HUES48 (cell line): Measurements from ENCODE around the gene LOXL3.

Experiments used
- H3K27ac ChIP-seq: one replicate; pipeline ENCODE4 v1.7.0; 2013; ENCODE audit warnings: low read depth, low read length, inconsistent platforms
- H3K27me3 ChIP-seq: 2 replicates; pipeline ENCODE4 v1.6.1; 2013; ENCODE audit warnings: mild to moderate bottlenecking, low read length; ENCODE audit not compliant: control insufficient read depth, insufficient read depth
- H3K36me3 ChIP-seq: 2 replicates; pipeline ENCODE4 v1.6.1; 2013; ENCODE audit warnings: low read length; ENCODE audit not compliant: control insufficient read depth, insufficient read depth
- H3K4me1 ChIP-seq: 2 replicates; pipeline ENCODE4 v1.6.1; 2013; ENCODE audit warnings: mild to moderate bottlenecking, low read length; ENCODE audit not compliant: control insufficient read depth, insufficient read depth
- H3K4me3 ChIP-seq: 2 replicates; pipeline ENCODE4 v1.5.1; 2013; ENCODE audit warnings: mild to moderate bottlenecking, low read depth, low read length
- H3K9ac ChIP-seq: 2 replicates; pipeline ENCODE4 v1.6.1; 2013; ENCODE audit warnings: mild to moderate bottlenecking, low read depth, low read length, moderate library complexity
- H3K9me3 ChIP-seq: 2 replicates; pipeline ENCODE4 v1.6.1; 2013; ENCODE audit warnings: low read length; ENCODE audit not compliant: control insufficient read depth, insufficient read depth

LOXL3 gene

DNA sequence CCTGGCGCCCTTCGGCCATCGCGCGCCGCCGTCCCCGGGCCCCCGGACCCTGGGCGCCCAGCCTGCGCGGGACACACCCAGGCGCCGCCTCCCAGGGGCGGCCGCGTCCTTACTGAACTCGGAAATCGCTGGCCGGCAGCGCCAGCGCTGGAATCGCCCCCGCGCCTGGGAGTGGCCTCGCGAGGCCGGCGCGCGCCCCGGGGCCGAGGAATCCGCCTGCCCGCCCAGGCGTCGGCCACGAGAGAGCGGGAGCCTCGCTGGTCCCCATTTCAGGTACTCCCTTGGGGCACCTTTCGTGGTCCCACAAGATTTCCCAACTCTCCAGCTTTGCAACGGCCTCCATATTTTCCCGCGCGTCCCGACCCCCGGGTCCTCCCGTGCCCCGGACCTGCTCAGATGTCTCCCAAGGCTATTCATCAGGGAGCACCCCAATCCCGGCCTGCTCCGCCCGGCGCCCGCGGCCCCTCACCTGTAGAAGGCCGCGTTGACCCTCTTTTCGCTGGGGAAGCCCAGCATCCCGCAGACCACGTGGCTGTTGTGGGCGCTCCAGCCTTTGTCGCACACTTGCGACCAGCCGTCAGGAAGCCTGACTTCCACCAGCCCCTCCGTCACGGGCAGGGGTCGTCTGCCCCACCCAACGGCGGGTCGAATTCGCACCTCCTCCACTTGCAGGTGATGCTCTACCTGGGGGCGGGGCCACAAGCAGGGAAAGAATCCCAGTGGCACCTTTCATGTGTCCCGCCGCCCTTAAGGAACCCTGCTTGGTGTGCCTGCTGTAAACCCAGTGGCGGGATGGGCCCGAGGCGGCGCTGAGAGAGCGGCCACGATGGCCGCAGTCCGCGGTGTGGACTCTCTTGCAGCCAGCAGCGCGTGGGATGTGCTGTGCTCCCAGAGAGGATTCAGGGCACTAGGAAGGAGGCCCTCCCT is 4.6 kb downstream of the LOXL3 start:
- H3K9ac ChIP-seq = peak overlapping the region; percentile 72
- H3K9me3 ChIP-seq = no peaks in the 10 kb centered on the region
- H3K4me3 ChIP-seq = peak overlapping the region; percentile 73
- H3K27ac ChIP-seq = peak overlapping the region; percentile 15
- H3K27me3 ChIP-seq = peaks cover 46% of the 10 kb centered on the region
- peaks cover 14% of the 10 kb centered on the region; the same call in 1 of the 2 replicates for H3K4me1 ChIP-seq
- no peaks in the 10 kb centered on the region for H3K36me3 ChIP-seq

DNA sequence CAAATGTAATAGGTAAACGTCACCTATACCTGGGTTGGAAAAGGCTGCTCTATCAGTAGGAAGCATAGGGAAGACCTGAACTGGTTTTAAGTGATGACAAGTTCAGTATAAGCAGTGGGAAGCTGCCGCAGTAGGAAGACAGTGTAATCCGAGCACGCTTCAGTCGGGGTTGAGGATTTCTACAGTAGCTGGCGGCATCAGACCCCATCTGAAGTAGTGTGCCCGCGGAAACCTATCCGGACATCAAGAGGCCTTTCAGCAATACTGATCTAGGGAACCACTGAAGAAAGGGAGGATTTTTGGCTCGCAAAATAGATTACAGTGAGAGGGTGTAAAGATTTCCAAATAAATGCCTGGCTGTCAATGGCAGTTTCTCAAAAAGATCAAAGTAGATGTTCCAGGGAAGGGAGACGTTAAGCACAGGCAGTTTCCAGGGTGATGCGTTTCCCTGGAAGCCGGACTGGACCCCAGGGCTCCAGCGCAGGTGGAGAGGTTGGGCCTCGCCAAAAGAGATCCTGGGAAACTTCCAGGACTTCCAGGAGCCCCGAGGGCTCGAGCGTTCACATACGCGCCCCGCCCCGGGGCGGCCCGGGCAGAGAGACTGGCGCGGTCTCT is 5.3 kb downstream of the LOXL3 start:
- Histone ChIP-seq H3K4me3 (peak overlapping the region; percentile 73), H3K9me3 (no peaks in the 10 kb centered on the region), H3K27me3 (peaks cover 46% of the 10 kb centered on the region), H3K27ac (no peak overlapping the region), H3K9ac (peak overlapping the region; percentile 72; the same call in 1 of the 2 replicates), H3K4me1 (peaks cover 14% of the 10 kb centered on the region; the same call in 1 of the 2 replicates), H3K36me3 (no peaks in the 10 kb centered on the region)

DNA sequence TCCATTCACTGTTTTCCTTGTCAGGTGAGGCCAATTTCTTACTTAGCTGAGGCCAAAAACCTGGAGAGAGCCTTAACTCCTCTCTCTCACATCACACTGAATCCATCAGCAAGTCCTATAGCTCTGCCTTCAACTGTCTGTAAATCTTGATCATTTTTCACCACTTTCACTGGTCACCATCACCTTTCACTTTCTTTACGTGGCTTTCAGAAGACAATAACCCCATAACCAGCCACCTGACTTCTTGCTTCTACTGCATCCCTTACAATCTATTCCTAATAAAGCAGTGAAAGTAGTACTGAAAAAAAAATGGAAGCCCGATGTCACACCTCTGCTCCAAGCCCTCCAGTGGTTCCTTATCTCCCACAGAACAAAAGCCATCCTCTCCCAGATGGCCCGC is 7.7 kb downstream of the LOXL3 start:
- Histone ChIP-seq H3K27ac (no peak overlapping the region), H3K9me3 (no peaks in the 10 kb centered on the region), H3K36me3 (no peaks in the 10 kb centered on the region), H3K27me3 (peaks cover 26% of the 10 kb centered on the region), H3K4me1 (peaks cover 8% of the 10 kb centered on the region; the same call in 1 of the 2 replicates), H3K4me3 (no peak overlapping the region), H3K9ac (no peak overlapping the region)

DNA sequence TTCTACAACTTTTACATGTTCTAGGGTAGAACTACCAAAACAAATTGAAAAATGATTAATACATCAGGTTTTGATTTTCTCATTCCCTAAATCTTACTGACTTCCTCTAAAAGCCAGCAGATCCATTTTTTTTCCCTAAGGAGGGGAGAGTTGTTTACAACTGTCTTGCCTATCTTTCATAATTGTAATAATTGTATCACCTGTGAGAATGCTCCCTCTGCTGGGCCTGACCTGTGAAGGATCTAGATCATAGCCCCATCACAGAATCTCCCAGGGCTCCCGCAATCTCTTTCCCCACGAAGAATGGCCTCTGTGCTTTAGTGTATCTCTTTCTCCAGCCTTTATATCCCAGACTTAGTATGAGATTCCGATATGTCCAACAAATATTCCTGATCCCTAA is 9.1 kb downstream of the LOXL3 start:
- no peak overlapping the region for H3K27ac ChIP-seq
- H3K4me1 ChIP-seq = peaks cover 3% of the 10 kb centered on the region; the same call in 1 of the 2 replicates
- H3K4me3 ChIP-seq = no peak overlapping the region
- H3K36me3 ChIP-seq = no peaks in the 10 kb centered on the region
- no peak overlapping the region for H3K9ac ChIP-seq
- H3K9me3 ChIP-seq = no peaks in the 10 kb centered on the region
- H3K27me3 ChIP-seq = peaks cover 15% of the 10 kb centered on the region

DNA sequence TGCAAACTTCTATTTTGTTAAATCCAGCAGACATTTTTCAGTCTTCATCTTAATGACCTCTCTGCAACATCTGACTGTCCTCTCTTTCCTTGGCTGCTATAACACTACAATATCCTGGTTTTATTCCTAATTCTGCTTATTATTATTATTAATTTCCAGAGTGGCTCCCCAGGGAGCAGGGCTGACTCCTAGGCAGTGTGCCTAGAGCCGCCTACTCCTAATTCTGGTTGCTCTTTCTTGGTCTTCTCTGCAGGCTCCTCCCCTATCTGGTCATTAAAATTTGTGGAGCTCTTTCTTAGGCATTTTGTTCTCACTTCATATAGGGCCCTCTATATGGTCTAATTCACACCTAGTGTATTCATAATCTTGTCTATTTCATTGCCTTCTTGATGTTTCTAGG is 10.8 kb downstream of the LOXL3 start:
- Histone ChIP-seq H3K9ac (no peak overlapping the region), H3K4me3 (no peak overlapping the region), H3K9me3 (no peaks in the 10 kb centered on the region), H3K36me3 (no peaks in the 10 kb centered on the region), H3K27me3 (peaks cover 8% of the 10 kb centered on the region; the same call in 1 of the 2 replicates), H3K4me1 (no peaks in the 10 kb centered on the region), H3K27ac (no peak overlapping the region)

DNA sequence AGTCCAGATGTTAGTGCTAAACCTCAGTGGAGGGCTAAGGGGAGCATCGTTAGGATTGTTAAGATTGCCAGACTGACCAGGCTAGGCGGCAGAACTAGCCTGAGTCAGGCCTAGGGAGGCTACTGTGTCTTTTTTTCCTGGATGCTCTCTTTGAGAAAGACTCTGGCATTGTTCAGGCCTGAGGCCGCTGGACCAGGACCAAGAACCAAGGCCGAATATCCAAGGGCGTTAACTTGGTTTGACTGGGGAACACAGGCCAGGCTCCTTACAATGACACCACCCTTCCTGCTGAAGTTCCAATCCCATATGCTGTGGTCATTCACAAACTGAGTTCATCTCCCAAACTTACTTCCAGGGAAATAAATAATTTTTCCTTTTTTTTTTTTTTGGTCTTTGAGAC is 13.5 kb downstream of the LOXL3 start:
- H3K36me3 ChIP-seq = no peaks in the 10 kb centered on the region
- no peak overlapping the region for H3K27ac ChIP-seq
- no peaks in the 10 kb centered on the region for H3K9me3 ChIP-seq
- no peaks in the 10 kb centered on the region for H3K27me3 ChIP-seq
- no peak overlapping the region for H3K4me3 ChIP-seq
- H3K9ac ChIP-seq = no peak overlapping the region
- H3K4me1 ChIP-seq = no peaks in the 10 kb centered on the region

DNA sequence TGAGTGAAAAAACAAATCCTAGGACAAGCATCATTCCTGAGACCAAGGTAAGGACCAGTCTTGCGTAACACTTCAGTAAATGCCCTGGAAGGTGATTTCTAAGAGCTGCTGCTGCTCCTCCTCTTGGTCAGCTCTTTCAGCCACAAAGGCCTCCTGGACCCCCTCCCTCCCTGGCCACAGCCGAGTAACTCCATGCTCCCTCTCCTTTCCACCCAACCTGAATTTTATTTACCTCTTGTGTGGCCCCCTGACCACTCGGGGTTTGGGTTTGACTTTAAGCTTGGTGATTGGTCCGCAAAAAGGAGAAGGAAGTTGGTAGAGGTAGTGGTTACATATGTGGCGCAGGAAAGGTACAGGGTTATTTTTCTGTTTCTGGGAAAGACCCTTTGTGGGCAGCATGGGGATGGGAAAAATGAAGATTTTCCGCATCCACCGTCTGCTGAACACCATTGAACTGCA is 14.8 kb downstream of the LOXL3 start:
- H3K4me3 ChIP-seq = no peak overlapping the region
- H3K36me3 ChIP-seq = peaks cover 5% of the 10 kb centered on the region
- H3K9me3 ChIP-seq = no peaks in the 10 kb centered on the region
- no peak overlapping the region for H3K9ac ChIP-seq
- H3K27ac ChIP-seq = no peak overlapping the region
- no peaks in the 10 kb centered on the region for H3K27me3 ChIP-seq
- no peaks in the 10 kb centered on the region for H3K4me1 ChIP-seq

DNA sequence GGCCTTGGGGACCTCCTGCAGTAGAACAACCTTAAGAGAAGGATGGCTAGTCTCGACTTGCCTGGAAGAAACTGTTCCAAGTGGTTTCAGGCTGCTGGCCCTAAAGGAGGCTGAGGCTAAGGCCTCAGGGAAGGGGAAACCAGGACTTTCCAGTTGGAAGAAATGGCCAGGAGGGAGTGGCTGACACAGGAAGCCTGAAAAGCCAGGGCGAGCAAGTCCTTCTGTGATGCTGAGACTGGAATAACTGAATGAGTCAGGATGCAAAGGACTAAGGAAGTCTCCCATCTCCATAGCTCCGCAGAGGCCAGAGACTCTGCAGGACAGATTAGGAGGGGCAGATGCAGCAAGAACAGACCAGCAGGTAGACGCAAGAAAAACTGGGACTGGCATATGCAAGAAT is 16.6 kb downstream of the LOXL3 start:
- no peak overlapping the region for H3K9ac ChIP-seq
- no peaks in the 10 kb centered on the region for H3K4me1 ChIP-seq
- no peak overlapping the region for H3K4me3 ChIP-seq
- H3K27me3 ChIP-seq = no peaks in the 10 kb centered on the region
- peaks cover 23% of the 10 kb centered on the region for H3K36me3 ChIP-seq
- H3K27ac ChIP-seq = no peak overlapping the region
- no peaks in the 10 kb centered on the region for H3K9me3 ChIP-seq

DNA sequence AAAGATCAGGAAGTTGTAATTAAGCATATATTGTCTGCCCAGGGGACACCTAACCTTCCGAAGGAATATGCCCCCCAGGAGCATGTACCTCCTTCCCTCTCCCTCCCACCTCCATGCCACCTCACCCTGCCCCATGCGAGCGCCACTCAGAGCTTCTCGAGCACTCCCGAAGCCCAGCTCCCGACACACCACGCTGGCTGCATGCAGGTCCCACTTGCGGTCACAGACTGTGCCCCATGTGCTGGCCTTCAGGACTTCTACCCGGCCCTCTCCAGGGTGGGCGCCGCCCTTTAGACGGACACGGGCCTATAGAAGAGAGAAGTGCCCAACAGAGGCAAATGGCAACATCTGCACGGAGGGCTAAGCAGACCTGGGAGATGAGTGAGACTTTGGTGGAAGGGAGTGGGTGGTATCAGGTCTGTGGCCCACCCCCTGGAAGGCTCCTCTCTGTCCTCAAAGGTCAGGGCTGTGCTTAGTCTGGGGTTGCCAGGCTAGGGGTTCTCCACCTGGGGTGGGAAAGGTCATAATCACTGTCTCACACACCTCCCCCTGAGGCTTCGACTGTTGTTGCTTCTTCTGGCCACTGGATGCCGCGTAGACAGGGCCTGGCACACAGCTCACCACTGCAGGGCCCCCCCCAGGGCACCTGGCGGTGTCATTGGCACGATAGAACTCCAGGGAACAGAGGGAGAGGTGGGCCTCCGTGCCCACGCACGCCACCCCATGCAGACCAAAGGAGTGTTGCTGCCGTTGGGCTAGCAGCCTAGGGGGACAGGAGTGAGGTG is 17.4 kb downstream of the LOXL3 start:
- Histone ChIP-seq H3K27ac (no peak overlapping the region), H3K27me3 (no peaks in the 10 kb centered on the region), H3K36me3 (peaks cover 23% of the 10 kb centered on the region)

DNA sequence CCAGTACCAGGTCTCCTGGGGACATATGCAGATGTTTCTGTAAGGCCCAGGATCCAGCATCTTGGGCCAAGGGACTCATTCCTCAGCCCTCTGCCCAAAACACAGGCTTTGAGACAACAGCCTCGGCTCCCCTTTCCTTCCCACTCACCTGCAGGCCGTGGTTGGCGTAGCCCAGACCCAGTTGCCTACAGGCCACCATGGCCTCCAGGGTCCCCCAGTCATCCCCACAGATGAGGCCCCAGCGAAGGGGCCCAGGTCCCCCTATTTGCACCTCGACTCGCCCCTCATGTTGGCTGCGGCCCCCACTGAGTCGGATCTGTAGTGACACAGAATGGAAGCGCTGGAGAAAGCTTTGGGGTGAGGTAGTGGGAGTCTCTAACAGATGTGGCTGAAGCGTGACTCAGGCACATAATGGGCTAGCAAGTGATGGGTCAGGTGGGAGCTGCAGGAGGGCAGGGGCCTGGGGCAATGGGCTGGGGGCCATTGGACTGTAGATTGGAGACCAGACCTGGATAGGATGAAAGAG is 18.2 kb downstream of the LOXL3 start:
- Histone ChIP-seq H3K4me3 (no peak overlapping the region), H3K27me3 (no peaks in the 10 kb centered on the region), H3K9me3 (no peaks in the 10 kb centered on the region), H3K9ac (no peak overlapping the region), H3K36me3 (peaks cover 23% of the 10 kb centered on the region), H3K27ac (no peak overlapping the region), H3K4me1 (peaks cover 3% of the 10 kb centered on the region; the same call in 1 of the 2 replicates)

More for the DNA sequence above, 17.4 kb downstream of the LOXL3 start:
- Histone ChIP-seq H3K4me3 (no peak overlapping the region), H3K9me3 (no peaks in the 10 kb centered on the region), H3K9ac (no peak overlapping the region), H3K4me1 (no peaks in the 10 kb centered on the region)
